AG09309 (cell line): ENCODE results near the gene TMEM95.

Experiments used
- DNase-seq: peaks from one replicate; pipeline ENCODE4 v3.0.0-alpha.2; 2010; ENCODE audit warnings: low read depth
- H3K4me3 ChIP-seq: 2 replicates; pipeline ENCODE4 v1.5.1; 2011; ENCODE audit warnings: mild to moderate bottlenecking, low read depth, low read length, moderate library complexity; ENCODE audit not compliant: control insufficient read depth
- TF ChIP-seq, protein P1 (sequence below): IDR thresholded peaks from 2 replicates; pipeline ENCODE4 v1.5.1; 2011; ENCODE audit warnings: mild to moderate bottlenecking, low read depth, low read length, inconsistent platforms; ENCODE audit not compliant: insufficient read depth, control insufficient read depth; ENCODE audit errors: missing control alignments

TMEM95 gene

DNA sequence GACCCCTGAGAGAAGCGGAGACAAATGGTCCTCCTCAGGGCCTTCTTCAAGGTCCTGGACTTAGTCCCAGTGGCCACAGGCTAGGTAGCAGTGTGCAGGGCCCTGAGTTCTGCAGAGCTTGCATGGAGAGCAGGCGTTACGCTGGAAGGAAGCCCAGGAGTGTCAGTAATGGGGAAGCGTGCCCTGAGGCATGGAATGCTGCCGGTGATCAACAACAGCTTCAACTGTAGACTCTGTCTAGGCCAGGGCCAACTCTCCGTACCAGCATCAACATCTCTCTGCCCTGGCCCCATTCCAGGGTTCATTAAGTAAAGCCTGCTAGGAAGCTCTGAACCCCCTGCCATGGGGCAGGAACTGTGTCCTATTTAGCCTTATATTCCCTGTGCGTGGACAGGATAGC, 25.4 kb downstream of the TMEM95 start:
- TF ChIP-seq, protein P1, sequence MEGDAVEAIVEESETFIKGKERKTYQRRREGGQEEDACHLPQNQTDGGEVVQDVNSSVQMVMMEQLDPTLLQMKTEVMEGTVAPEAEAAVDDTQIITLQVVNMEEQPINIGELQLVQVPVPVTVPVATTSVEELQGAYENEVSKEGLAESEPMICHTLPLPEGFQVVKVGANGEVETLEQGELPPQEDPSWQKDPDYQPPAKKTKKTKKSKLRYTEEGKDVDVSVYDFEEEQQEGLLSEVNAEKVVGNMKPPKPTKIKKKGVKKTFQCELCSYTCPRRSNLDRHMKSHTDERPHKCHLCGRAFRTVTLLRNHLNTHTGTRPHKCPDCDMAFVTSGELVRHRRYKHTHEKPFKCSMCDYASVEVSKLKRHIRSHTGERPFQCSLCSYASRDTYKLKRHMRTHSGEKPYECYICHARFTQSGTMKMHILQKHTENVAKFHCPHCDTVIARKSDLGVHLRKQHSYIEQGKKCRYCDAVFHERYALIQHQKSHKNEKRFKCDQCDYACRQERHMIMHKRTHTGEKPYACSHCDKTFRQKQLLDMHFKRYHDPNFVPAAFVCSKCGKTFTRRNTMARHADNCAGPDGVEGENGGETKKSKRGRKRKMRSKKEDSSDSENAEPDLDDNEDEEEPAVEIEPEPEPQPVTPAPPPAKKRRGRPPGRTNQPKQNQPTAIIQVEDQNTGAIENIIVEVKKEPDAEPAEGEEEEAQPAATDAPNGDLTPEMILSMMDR, result no peak
- DNase-seq, result peak; percentile 11
- H3K4me3 ChIP-seq, result peak overlapping the region; percentile 31

GRCh38 chr17:7380855-7381683, 26.1 kb downstream of the TMEM95 start, which contains the start of gene TNK1:
Gene TNK1, plus strand, starts transcription at chr17:7381089. Its CDS starts 1,838 bp downstream, at chr17:7382927.
- TF ChIP-seq, protein P1, result no peak
- peak within 1 kb of the TSS; percentile 31 for H3K4me3 ChIP-seq
- DNase-seq, result no peak

DNA sequence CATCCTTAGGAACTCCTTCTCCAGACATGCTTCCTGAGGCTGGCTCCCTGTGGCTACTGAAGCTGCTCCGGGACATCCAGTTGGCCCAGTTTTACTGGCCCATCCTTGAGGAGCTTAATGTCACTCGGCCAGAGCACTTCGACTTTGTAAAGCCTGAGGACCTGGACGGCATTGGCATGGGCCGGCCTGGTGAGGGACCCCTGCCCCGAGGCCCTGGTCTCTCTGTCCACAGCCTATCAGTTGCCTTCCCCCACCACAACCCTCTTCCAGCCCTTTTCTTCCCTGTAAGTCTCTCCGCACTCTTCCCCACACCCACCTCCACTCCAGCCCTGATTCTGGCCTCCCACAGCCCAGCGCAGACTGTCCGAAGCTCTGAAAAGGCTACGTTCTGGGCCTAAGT, 27.9 kb downstream of the TMEM95 start:
- DNase-seq, result no peak
- TF ChIP-seq, protein P1, result no peak
- H3K4me3 ChIP-seq, result no peak overlapping the region

DNA sequence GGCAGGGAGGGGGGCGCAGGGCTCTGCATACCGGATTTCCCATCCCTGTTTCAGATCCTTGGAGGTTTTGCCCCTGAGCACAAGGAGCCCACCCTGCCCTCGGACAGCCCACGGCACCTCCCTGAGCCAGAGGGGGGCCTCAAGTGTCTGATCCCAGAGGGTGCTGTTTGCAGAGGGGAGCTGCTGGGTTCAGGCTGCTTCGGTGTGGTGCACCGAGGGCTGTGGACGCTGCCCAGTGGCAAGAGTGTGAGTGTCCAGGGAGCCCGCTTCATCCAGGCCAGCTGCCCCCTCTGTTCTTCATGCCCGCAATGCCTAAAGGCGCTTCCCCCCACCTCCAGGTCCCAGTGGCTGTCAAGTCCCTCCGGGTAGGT, 28.4 kb downstream of the TMEM95 start:
- TF ChIP-seq, protein P1, result no peak
- DNase-seq, result no peak
- H3K4me3 ChIP-seq, result no peak overlapping the region

DNA sequence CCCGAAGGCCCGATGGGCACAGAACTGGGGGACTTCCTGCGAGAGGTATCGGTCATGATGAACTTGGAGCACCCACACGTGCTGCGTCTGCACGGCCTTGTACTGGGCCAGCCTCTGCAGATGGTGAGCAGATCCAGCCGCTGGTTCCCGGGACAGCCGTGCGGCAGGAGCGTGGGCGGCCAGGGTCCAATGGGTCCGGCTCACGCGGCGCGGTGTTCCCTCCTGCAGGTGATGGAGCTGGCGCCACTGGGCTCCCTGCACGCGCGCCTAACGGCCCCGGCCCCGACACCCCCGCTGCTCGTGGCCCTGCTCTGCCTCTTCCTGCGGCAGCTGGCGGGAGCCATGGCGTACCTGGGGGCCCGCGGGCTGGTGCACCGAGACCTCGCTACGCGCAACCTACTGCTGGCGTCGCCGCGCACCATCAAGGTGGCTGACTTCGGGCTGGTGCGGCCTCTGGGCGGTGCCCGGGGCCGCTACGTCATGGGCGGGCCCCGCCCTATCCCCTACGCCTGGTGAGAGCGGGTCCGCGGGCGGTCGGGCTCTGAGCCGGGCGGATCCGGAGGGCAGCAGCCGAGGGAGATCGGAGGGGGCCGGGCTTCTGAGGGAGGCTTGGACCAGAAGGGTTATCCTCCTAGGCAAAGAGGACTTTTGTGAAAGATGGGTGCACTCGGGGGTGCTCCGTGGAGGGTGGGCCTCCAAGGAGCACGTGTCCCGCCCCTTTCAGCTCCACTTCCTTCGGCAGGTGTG, 29.0 kb downstream of the TMEM95 start:
- no peak overlapping the region for H3K4me3 ChIP-seq
- no peak for DNase-seq
- TF ChIP-seq, protein P1, result no peak

GRCh38 chr17:7384489-7385081, 29.6 kb downstream of the TMEM95 start:
- DNase-seq, result no peak
- H3K4me3 ChIP-seq, result no peak overlapping the region
- TF ChIP-seq, protein P1, result no peak
